GM12892 (cell line): Measurements from ENCODE around the gene CHD5.

ENCODE experiments used
- POLR2A ChIP-seq: IDR thresholded peaks from 2 replicates; pipeline ENCODE4 v1.6.1; 2011; ENCODE audit warnings: low read depth, low read length, control low read depth
- TAF1 ChIP-seq: IDR thresholded peaks from 2 replicates; pipeline ENCODE4 v1.6.1; 2011; ENCODE audit warnings: low read depth, mild to moderate bottlenecking, control low read depth, low read length, borderline replicate concordance

GRCh38 chr1:6105763-6106162 is 74.4 kb downstream of the CHD5 start:
- TF ChIP-seq TAF1 (no peak), POLR2A (no peak)
